Esophagus squamous epithelium (tissue), 5 donors: ENCODE results near the gene MRM2. TPM values are rescaled to one million over a fixed set of nuclear protein-coding genes. Genes with fewer than 3 reads are reported as not detected.

Source experiments
- DNase-seq: peaks from one replicate; lab custom pipeline; 2025; lab: John Stamatoyannopoulos, UW
- H3K27ac ChIP-seq, 4 donors: fragments of 200-600 bp; sonication (generic); one replicate each; pipeline ENCODE4 v1.5.1; 2016 to 2019; ENCODE audit warnings: mild to moderate bottlenecking in 1 of 4
- H3K27me3 ChIP-seq, 4 donors: fragments of 200-600 bp; sonication (generic); 1 replicate in 3 of 4; 2 replicates in 1 of 4; pipeline versions ENCODE4 v1.5.1 to v1.6.0; 2017 to 2021; ENCODE audit warnings: antibody characterized with exemption in 1 of 4
- H3K36me3 ChIP-seq, 3 donors: fragments of 200-600 bp; sonication (generic); one replicate each; pipeline ENCODE4 v1.5.1; 2016 to 2019
- H3K4me1 ChIP-seq, 3 donors: fragments of 200-600 bp; sonication (generic); one replicate each; pipeline ENCODE4 v1.5.1; 2017 to 2019
- H3K4me3 ChIP-seq, 4 donors: fragments of 200-600 bp; sonication (generic); 1 replicate in 3 of 4; 2 replicates in 1 of 4; pipeline ENCODE4 v1.5.1; 2016 to 2019; ENCODE audit warnings: mild to moderate bottlenecking in 2 of 4, moderate library complexity in 1 of 4
- H3K9me3 ChIP-seq, 3 donors: fragments of 200-600 bp; sonication (generic); one replicate each; pipeline ENCODE4 v1.5.1; 2016 to 2019
- CTCF ChIP-seq, 6 experiments: fragments of 450-650 bp in 4 of 6; fragments of 200-600 bp in 2 of 6; sonication (generic) in 2 of 6; IDR thresholded peaks; one replicate each; pipeline ENCODE4 v1.5.1; 2016 to 2019; ENCODE audit warnings: antibody characterized with exemption in 6 of 6, mild to moderate bottlenecking in 4 of 6, moderate library complexity in 4 of 6
- POLR2A ChIP-seq, 4 donors: fragments of 450-650 bp; IDR thresholded peaks; one replicate each; pipeline ENCODE4 v1.6.1; 2017; ENCODE audit warnings: antibody characterized with exemption in 4 of 4, mild to moderate bottlenecking in 4 of 4, moderate library complexity in 3 of 4
- WGBS, 2 donors: methylation state at CpG; one replicate each; pipeline ENCODE4 v1.1.5; 2018; 5-methylcytosine and 5-hydroxymethylcytosine counted together
- intact Hi-C: fragments of 100-400 bp; cut with DNase I; formaldehyde crosslinking; loops from one replicate; pipeline ENCODE4 v1.15.0; 2022
- total RNA-seq, 4 donors: library from RNA; depleted of rRNA; stranded (reverse); fragments of >200 nt; gene quantifications; one replicate each; pipeline ENCODE4 v1.1.0, GENCODE V29; 2016
- donor health status: DM: yes; HTN: yes; CAD: no.

MRM2 gene
- total RNA-seq, 4 donors from 2014 or later: 16.8 to 31.5 (median 17.9) TPM

GRCh38 chr7:2287745-2288144, 45.7 kb upstream of the MRM2 start:
- Histone ChIP-seq H3K27ac (no peak overlapping the region), H3K4me1 (no peaks in the 10 kb centered on the region), H3K4me3 (no peak overlapping the region), H3K27me3 (no peaks in the 10 kb centered on the region), H3K36me3 (no peaks in the 10 kb centered on the region), H3K9me3 (no peaks in the 10 kb centered on the region)
- intact Hi-C loops: no loop called here
- 67 to 87% methylated on average over 4 to 8 of the region's 8 CpGs for WGBS, 2 donors
- DNase-seq: no peak
- no peak for TF ChIP-seq CTCF (IDR thresholded peaks at IDR 0.05)
- TF ChIP-seq POLR2A (IDR thresholded peaks at IDR 0.05): no peak

DNA sequence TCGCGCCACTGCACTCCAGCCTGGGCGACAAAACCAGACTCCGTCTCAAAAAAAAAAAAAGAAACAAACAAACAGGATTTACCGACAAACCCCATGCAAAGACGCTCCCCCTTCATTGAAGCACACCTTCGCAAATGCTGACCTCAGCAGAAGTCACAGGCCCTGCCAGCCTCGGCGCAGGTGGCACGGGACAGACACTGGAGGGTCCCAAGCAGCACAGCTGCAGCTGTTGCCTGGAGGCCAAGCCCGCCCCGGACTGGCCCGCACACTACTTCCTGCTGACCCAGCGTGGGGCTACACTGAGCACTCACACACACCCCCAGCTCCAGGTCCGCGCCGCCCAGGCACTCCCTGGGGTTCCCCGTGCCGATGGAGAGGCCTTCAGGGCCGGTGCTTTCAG, 41.1 kb upstream of the MRM2 start:
- TF ChIP-seq POLR2A (IDR thresholded peaks at IDR 0.05): no peak
- TF ChIP-seq CTCF (IDR thresholded peaks at IDR 0.05): no peak
- Histone ChIP-seq H3K9me3 (no peaks in the 10 kb centered on the region), H3K4me3 (no peak overlapping the region), H3K4me1 (peaks cover 0 to 12% (median 0%) of the 10 kb centered on the region in 3 donors), H3K27me3 (no peaks in the 10 kb centered on the region), H3K27ac (no peak overlapping the region), H3K36me3 (no peaks in the 10 kb centered on the region)
- no peak for DNase-seq
- WGBS, 2 donors: 95% methylated on average over 12 of the region's 20 CpGs; no CpG with 5 or more reads in 1 of the 2 donors
- intact Hi-C loops: no loop called here

- TF ChIP-seq POLR2A (IDR thresholded peaks at IDR 0.05): no peak
- no peak for TF ChIP-seq CTCF (IDR thresholded peaks at IDR 0.05)
- WGBS, 2 donors: 82 to 84% methylated on average over 7 to 9 of the region's 14 CpGs
- H3K9me3 ChIP-seq: no peaks in the 10 kb centered on the region
- no peaks in the 10 kb centered on the region for H3K27me3 ChIP-seq
- H3K36me3 ChIP-seq: peaks cover 0 to under 1% (median 0%) of the 10 kb centered on the region in 3 donors
- peak overlapping the region in 1 of 4 donors; percentile 51 for H3K27ac ChIP-seq
- DNase-seq: no peak
- H3K4me3 ChIP-seq: no peak overlapping the region
- intact Hi-C loops: no loop called here
- peaks cover 0 to 12% (median 0%) of the 10 kb centered on the region in 3 donors for H3K4me1 ChIP-seq
These were observed 40.3 kb upstream of the MRM2 start for GRCh38 chr7:2282185-2282751.

DNA sequence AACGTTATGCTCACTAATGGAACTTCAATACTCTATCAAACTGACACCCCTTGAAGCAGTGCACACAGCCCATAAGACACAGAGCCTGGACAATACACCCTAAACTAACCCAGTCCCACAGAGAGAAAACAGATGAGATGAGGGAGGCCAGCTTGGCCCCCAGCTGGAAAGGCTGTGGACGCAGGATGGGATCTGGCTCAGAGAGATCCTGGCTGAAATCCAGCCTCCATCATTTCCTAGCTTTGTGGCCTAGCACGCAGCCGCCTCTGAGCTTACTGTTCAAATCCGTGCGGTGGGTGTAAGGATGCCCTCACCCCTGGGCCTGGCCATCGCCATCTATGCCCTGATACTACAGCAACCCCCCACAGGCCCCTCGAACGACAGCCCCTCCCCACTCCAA, 39.5 kb upstream of the MRM2 start:
- Histone ChIP-seq H3K4me3 (no peak overlapping the region), H3K27ac (peak overlapping the region in 1 of 4 donors; percentile 51), H3K36me3 (peaks cover 0 to 8% (median 0%) of the 10 kb centered on the region in 3 donors), H3K4me1 (peaks cover 0 to 12% (median 0%) of the 10 kb centered on the region in 3 donors), H3K9me3 (no peaks in the 10 kb centered on the region), H3K27me3 (no peaks in the 10 kb centered on the region)
- no peak for DNase-seq
- intact Hi-C loops: no loop called here
- TF ChIP-seq POLR2A (IDR thresholded peaks at IDR 0.05) (no peak), CTCF (IDR thresholded peaks at IDR 0.05) (no peak)
- WGBS, 2 donors: 62 to 70% methylated on average over 3 to 4 of the region's 9 CpGs

DNA sequence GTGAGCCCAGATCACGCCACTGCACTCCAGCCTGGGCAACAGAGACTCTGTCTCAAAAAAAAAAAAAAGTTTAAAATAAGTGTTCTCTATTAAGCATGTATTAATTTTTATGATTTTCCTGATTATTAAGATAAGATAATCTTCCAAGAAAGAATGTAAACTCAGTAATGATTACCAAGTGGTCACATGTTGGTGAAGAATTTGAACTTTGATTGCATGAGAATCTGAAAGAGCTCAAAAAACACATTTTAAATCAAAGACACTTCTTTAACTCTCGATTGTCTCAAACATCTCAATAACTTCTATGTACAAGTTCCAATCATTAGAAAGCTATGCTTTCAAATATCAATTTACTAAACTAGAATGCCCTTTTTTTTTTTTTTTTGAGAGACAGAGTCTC, 38.4 kb upstream of the MRM2 start:
- H3K27me3 ChIP-seq: no peaks in the 10 kb centered on the region
- no peak overlapping the region for H3K27ac ChIP-seq
- no peak for DNase-seq
- H3K9me3 ChIP-seq: no peaks in the 10 kb centered on the region
- H3K36me3 ChIP-seq: peaks cover 0 to 17% (median 0%) of the 10 kb centered on the region in 3 donors
- H3K4me3 ChIP-seq: no peak overlapping the region
- TF ChIP-seq CTCF (IDR thresholded peaks at IDR 0.05): no peak
- 86% methylated on average over 2 of the region's 2 CpGs for WGBS, 2 donors
- H3K4me1 ChIP-seq: peaks cover 0 to 12% (median 0%) of the 10 kb centered on the region in 3 donors
- intact Hi-C loops: no loop called here
